K562 (cell line): ENCODE data around the gene HSPB1. TPM values are rescaled to one million over a fixed set of nuclear protein-coding genes. Genes with fewer than 3 reads are reported as not detected.
A peak's percentile ranks its signal among the peaks of the same experiment; 100 is the strongest.

Experiments used
- ARID1B ChIP-seq: fragments of 450-650 bp; IDR thresholded peaks from 2 replicates; pipeline ENCODE4 v1.6.1; 2016; ENCODE audit warnings: antibody characterized with exemption, mild to moderate bottlenecking, inconsistent platforms
- CGGBP1 ChIP-seq: fragments of 250-450 bp; sonication (Bioruptor Pico); IDR thresholded peaks from 2 replicates; pipeline ENCODE4 v1.9.0; 2021; ENCODE audit warnings: mild to moderate bottlenecking
- HSF4 ChIP-seq: fragments of 250-450 bp; sonication (Bioruptor Pico); IDR thresholded peaks from 2 replicates; pipeline ENCODE4 v2.1.2; 2022; ENCODE audit warnings: mild to moderate bottlenecking, moderate library complexity, borderline replicate concordance
- JUNB ChIP-seq: fragments of 450-650 bp; formaldehyde crosslinking; conservative IDR thresholded peaks from 2 replicates; pipeline ENCODE4 v1.4.0; 2020; ENCODE audit warnings: mild to moderate bottlenecking
- KDM4B ChIP-seq, 2 experiments: fragments of 450-650 bp in 1 of 2; sonication (generic) in 1 of 2; IDR thresholded peaks; 2 replicates each; pipeline ENCODE4 v1.6.1; 2016 to 2017; ENCODE audit warnings: borderline replicate concordance in 2 of 2, antibody characterized with exemption in 1 of 2, low read depth in 1 of 2, mild to moderate bottlenecking in 1 of 2
- MCM3 ChIP-seq: fragments of 450-650 bp; IDR thresholded peaks from 2 replicates; pipeline ENCODE4 v1.6.1; 2016
- MCM5 ChIP-seq: fragments of 450-650 bp; IDR thresholded peaks from 2 replicates; pipeline ENCODE4 v1.6.1; 2016; ENCODE audit warnings: low read depth
- NR2C2 ChIP-seq, 2 experiments: fragments of 200-800 bp in 1 of 2; sonication (Bioruptor generic) in 1 of 2; sonication (generic) in 1 of 2; formaldehyde crosslinking in 1 of 2; IDR thresholded peaks; 2 replicates each; pipeline versions ENCODE4 v1.6.1 to v1.8.0; 2016 to 2022; ENCODE audit warnings: mild to moderate bottlenecking in 1 of 2, missing compliant biosample characterization in 1 of 2, missing genetic modification characterization in 1 of 2, missing genetic modification reagents in 1 of 2
- RAD21 ChIP-seq, 2 experiments: fragments of 250-450 bp in 1 of 2; fragments of 450-650 bp in 1 of 2; sonication (Bioruptor Pico) in 1 of 2; formaldehyde crosslinking in 1 of 2; IDR thresholded peaks in 1 of 2; conservative IDR thresholded peaks in 1 of 2; 2 replicates each; pipeline versions ENCODE4 v1.4.0 to v1.8.0; 2020 to 2022; ENCODE audit warnings: mild to moderate bottlenecking in 2 of 2, moderate library complexity in 1 of 2
- RHOXF2B ChIP-seq: fragments of 250-450 bp; sonication (Bioruptor Pico); conservative IDR thresholded peaks from 2 replicates; pipeline ENCODE4 v1.5.1; 2021
- SPI1 ChIP-seq: IDR thresholded peaks from 2 replicates; pipeline ENCODE4 v1.6.1; 2011; ENCODE audit warnings: low read depth, low read length, control low read depth, borderline replicate concordance
- TEAD4 ChIP-seq, 2 experiments: sonication (generic) in 1 of 2; formaldehyde crosslinking in 1 of 2; IDR thresholded peaks; 2 replicates each; pipeline versions ENCODE4 v1.6.1 to v1.8.0; 2012 to 2022; ENCODE audit warnings: borderline replicate concordance in 1 of 2, inconsistent platforms in 1 of 2, low read length in 1 of 2, mild to moderate bottlenecking in 1 of 2, missing genetic modification reagents in 1 of 2
- THRAP3 ChIP-seq: fragments of 450-650 bp; IDR thresholded peaks from 2 replicates; pipeline ENCODE4 v1.6.1; 2016; ENCODE audit warnings: mild to moderate bottlenecking, inconsistent platforms, borderline replicate concordance
- UBTF ChIP-seq, 2 experiments: IDR thresholded peaks; 2 replicates each; pipeline ENCODE4 v1.6.1; 2012; ENCODE audit warnings: improper control_type of control experiment in 2 of 2, low read depth in 2 of 2, low read length in 2 of 2, borderline replicate concordance in 1 of 2
- ZNF253 ChIP-seq: fragments of 250-450 bp; sonication (Bioruptor Pico); conservative IDR thresholded peaks from 2 replicates; pipeline ENCODE4 v1.6.1; 2021; ENCODE audit warnings: mild to moderate bottlenecking
- ZNF444 ChIP-seq: fragments of 250-450 bp; sonication (Bioruptor Pico); IDR thresholded peaks from 2 replicates; pipeline ENCODE4 v1.4.0; 2020; ENCODE audit warnings: mild to moderate bottlenecking, moderate library complexity
- ZNF445 ChIP-seq: fragments of 250-450 bp; sonication (Bioruptor Pico); IDR thresholded peaks from 2 replicates; pipeline ENCODE4 v1.4.0; 2020; ENCODE audit warnings: low read depth, mild to moderate bottlenecking, moderate library complexity
- ZNF57 ChIP-seq: fragments of 450-650 bp; formaldehyde crosslinking; IDR thresholded peaks from 2 replicates; pipeline ENCODE4 v1.4.0; 2020; ENCODE audit warnings: mild to moderate bottlenecking, moderate library complexity
- polyA plus RNA-seq, 8 experiments: library from polyadenylated mRNA; depleted of rRNA in 4 of 8; stranded (reverse) in 5 of 8; unstranded in 3 of 8; fragments of >200 nt; fragmentation: Nextera tagmentation in 2 of 8; fragmentation: Illumina TruSeq in 1 of 8; extraction: Ambion mirVana in 2 of 8; extraction: Trizol in 1 of 8; gene quantifications; 2 replicates each; pipeline versions ENCODE4 v1.2.1 to v1.2.3, GENCODE V29; 2011 to 2014; ENCODE audit warnings: inconsistent platforms in 1 of 8, missing spikeins in 1 of 8
- total RNA-seq, 7 experiments: library from RNA; depleted of rRNA in 6 of 7; stranded (reverse); fragments of >200 nt in 6 of 7; fragmentation: Illumina TruSeq in 2 of 7; extraction: Trizol in 2 of 7; gene quantifications; 2 replicates each; pipeline versions ENCODE4 v1.2.1 to v1.2.3, GENCODE V29; 2011 to 2021; ENCODE audit warnings: low replicate concordance in 1 of 7
- TF ChIP-seq, protein P1 (sequence below): fragments of 250-450 bp; sonication (Bioruptor Pico); IDR thresholded peaks from 2 replicates; pipeline ENCODE4 v1.5.0; 2021
- TF ChIP-seq, protein P2 (sequence below): fragments of 250-450 bp; sonication (Bioruptor Pico); IDR thresholded peaks from 2 replicates; pipeline ENCODE4 v1.8.0; 2022; ENCODE audit warnings: inconsistent platforms, mild to moderate bottlenecking, moderate library complexity, borderline replicate concordance

Gene HSPB1
- total and polyA plus RNA-seq, 9 of the 15 experiments (the other 6 are each of a cell fraction or from before 2014, with no cell fraction given), result 27.1 to 522 (median 138) TPM

GRCh38 chr7:76303202-76304147, 1.0 kb downstream of the HSPB1 start (continued):
- peak; percentile 56; the same call in 1 of the 2 replicates for TF ChIP-seq ARID1B
- no peak for TF ChIP-seq MCM5
- TF ChIP-seq ZNF444 (CRISPR knock-in tag), result no peak
- 0 out of 4 replicates have a peak, but pooled peaks of 1 of the 2 experiments have one; percentile 40 for TF ChIP-seq KDM4B (IDR thresholded peaks at IDR 0.05; ENCODE audit: borderline replicate concordance in 2 of 2, low read depth in 1 of 2)
- no peak for TF ChIP-seq ZNF57 (CRISPR knock-in tag)
- TF ChIP-seq UBTF (IDR thresholded peaks at IDR 0.05; ENCODE audit: borderline replicate concordance in 1 of 2, low read depth in 2 of 2, low read length in 2 of 2), result 0 out of 4 replicates have a peak, but pooled peaks of 1 of the 2 experiments have one; percentile 34
- TF ChIP-seq NR2C2 (CRISPR knock-in tag; IDR thresholded peaks at IDR 0.05), result no peak
- no peak for TF ChIP-seq NR2C2 (tag; IDR thresholded peaks at IDR 0.05)
- no peak for TF ChIP-seq ZNF253
- TF ChIP-seq THRAP3, result no peak
- TF ChIP-seq, protein P1, sequence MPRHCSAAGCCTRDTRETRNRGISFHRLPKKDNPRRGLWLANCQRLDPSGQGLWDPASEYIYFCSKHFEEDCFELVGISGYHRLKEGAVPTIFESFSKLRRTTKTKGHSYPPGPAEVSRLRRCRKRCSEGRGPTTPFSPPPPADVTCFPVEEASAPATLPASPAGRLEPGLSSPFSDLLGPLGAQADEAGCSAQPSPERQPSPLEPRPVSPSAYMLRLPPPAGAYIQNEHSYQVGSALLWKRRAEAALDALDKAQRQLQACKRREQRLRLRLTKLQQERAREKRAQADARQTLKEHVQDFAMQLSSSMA (CRISPR knock-in tag), result no peak
- no peak for TF ChIP-seq CGGBP1
- no peak for TF ChIP-seq HSF4 (CRISPR knock-in tag)
- TF ChIP-seq SPI1, result 0 out of 2 replicates have a peak, but pooled peaks have one; percentile 18
- no peak for TF ChIP-seq MCM3
- TF ChIP-seq ZNF445 (CRISPR knock-in tag), result no peak
- TF ChIP-seq, protein P2, sequence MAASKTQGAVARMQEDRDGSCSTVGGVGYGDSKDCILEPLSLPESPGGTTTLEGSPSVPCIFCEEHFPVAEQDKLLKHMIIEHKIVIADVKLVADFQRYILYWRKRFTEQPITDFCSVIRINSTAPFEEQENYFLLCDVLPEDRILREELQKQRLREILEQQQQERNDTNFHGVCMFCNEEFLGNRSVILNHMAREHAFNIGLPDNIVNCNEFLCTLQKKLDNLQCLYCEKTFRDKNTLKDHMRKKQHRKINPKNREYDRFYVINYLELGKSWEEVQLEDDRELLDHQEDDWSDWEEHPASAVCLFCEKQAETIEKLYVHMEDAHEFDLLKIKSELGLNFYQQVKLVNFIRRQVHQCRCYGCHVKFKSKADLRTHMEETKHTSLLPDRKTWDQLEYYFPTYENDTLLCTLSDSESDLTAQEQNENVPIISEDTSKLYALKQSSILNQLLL (CRISPR knock-in tag), result no peak
- TF ChIP-seq RHOXF2B, result no peak
- no peak for TF ChIP-seq JUNB (CRISPR knock-in tag)
- TF ChIP-seq TEAD4 (IDR thresholded peaks at IDR 0.05; ENCODE audit: low read length), result peak; percentile 46; the same call in 1 of the 2 replicates
- 0 out of 2 replicates have a peak, but pooled peaks have one; percentile 58 for TF ChIP-seq TEAD4 (CRISPR knock-in tag; IDR thresholded peaks at IDR 0.05; ENCODE audit: borderline replicate concordance)
- peak in 1 of 2 experiments; percentile 47; a peak in 2 of 4 replicates for TF ChIP-seq RAD21 (CRISPR knock-in tag; conservative IDR thresholded peaks at IDR 0.05 in 1 of 2, IDR thresholded peaks at IDR 0.05 in 1 of 2)
